Measurements from ENCODE around the gene ENOPH1.

Gene ENOPH1

GRCh38 chr4:82501154-82501442, 70.7 kb downstream of the ENOPH1 start:
- H3K27ac ChIP-seq (ENCODE audit: low read length, poor library complexity, severe bottlenecking): no peak overlapping the region
- no peak overlapping the region for H2AFZ ChIP-seq (ENCODE audit: low read depth, low read length)
- no peak overlapping the region for H3K14ac ChIP-seq (ENCODE audit: low read length in 2 of 2)
- no peak overlapping the region for H2AK5ac ChIP-seq (ENCODE audit: low read length, severe bottlenecking)
- no peak overlapping the region for H2BK15ac ChIP-seq (ENCODE audit: low read depth, poor library complexity, severe bottlenecking)
- H3K4ac ChIP-seq (ENCODE audit: low read depth in 1 of 2, low read length in 2 of 2): no peak overlapping the region
- H3K18ac ChIP-seq (ENCODE audit: low read depth in 1 of 2, low read length in 2 of 2): no peak overlapping the region
- H2BK120ac ChIP-seq (ENCODE audit: low read depth, low read length): no peak overlapping the region
- H3K9ac ChIP-seq (ENCODE audit: low read length): no peak overlapping the region
- DNase-seq: no peak
- H3K23ac ChIP-seq (ENCODE audit: low read length in 2 of 2): no peak overlapping the region
- H3K9me3 ChIP-seq (ENCODE audit: control insufficient read depth, low read length): no peaks in the 10 kb centered on the region
- H3K36me3 ChIP-seq (ENCODE audit: control insufficient read depth in 1 of 2, insufficient read depth in 2 of 2, low read depth in 1 of 2, low read length in 2 of 2): no peaks in the 10 kb centered on the region
- no peak overlapping the region for H3K4me3 ChIP-seq (ENCODE audit: insufficient read depth in 1 of 2, low read depth in 1 of 2, low read length in 2 of 2)
- no peak overlapping the region for H4K91ac ChIP-seq (ENCODE audit: low read length)
- no peak overlapping the region for H3K4me2 ChIP-seq (ENCODE audit: low read length, poor library complexity, severe bottlenecking)
- H3K79me1 ChIP-seq (replicated peaks; ENCODE audit: low read length, poor library complexity, severe bottlenecking): no peaks in the 10 kb centered on the region
- no peak overlapping the region for H4K8ac ChIP-seq (ENCODE audit: low read length)
- no peak overlapping the region for H2BK5ac ChIP-seq (ENCODE audit: low read depth, low read length, poor library complexity, severe bottlenecking)
- H2BK12ac ChIP-seq (ENCODE audit: low read length in 2 of 2): no peak overlapping the region
- no peaks in the 10 kb centered on the region for H3K4me1 ChIP-seq (ENCODE audit: control insufficient read depth, insufficient read depth, low read depth, low read length)
- no peaks in the 10 kb centered on the region for H3K27me3 ChIP-seq (ENCODE audit: control insufficient read depth in 1 of 2, insufficient read depth in 1 of 2, low read length in 2 of 2)
- 94% methylated on average over 2 of the region's 2 CpGs for WGBS

DNA sequence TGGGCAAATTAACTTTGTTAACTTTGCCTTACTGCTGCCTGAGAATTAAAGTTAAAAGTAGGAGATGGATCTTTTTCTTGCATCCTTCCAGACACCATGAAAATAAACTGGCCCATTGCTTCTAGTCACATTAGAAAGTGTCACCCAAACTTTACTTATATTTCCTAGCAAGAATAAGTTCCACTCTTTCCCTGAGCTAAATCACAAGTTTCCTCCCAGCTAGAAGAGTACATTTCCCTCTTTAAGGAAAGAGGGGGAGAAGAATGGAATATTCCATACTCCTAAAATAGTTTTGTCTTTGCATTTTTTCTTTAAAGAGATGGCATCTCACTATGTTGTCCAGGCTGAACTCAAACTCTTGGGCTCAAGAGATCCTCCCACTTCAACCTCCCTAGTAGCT, 77.6 kb downstream of the ENOPH1 start:
- H3K4me3 ChIP-seq (ENCODE audit: insufficient read depth in 1 of 2, low read depth in 1 of 2, low read length in 2 of 2): no peak overlapping the region
- no peaks in the 10 kb centered on the region for H3K79me1 ChIP-seq (replicated peaks; ENCODE audit: low read length, poor library complexity, severe bottlenecking)
- no peak overlapping the region for H4K91ac ChIP-seq (ENCODE audit: low read length)
- H2BK120ac ChIP-seq (ENCODE audit: low read depth, low read length): no peak overlapping the region
- no peak overlapping the region for H2AFZ ChIP-seq (ENCODE audit: low read depth, low read length)
- no peak overlapping the region for H2BK12ac ChIP-seq (ENCODE audit: low read length in 2 of 2)
- no peak overlapping the region for H3K27ac ChIP-seq (ENCODE audit: low read length, poor library complexity, severe bottlenecking)
- no peak overlapping the region for H3K9ac ChIP-seq (ENCODE audit: low read length)
- H3K4me2 ChIP-seq (ENCODE audit: low read length, poor library complexity, severe bottlenecking): no peak overlapping the region
- no peaks in the 10 kb centered on the region for H3K36me3 ChIP-seq (ENCODE audit: control insufficient read depth in 1 of 2, insufficient read depth in 2 of 2, low read depth in 1 of 2, low read length in 2 of 2)
- H3K4me1 ChIP-seq (ENCODE audit: control insufficient read depth, insufficient read depth, low read depth, low read length): no peaks in the 10 kb centered on the region
- no peak overlapping the region for H3K23ac ChIP-seq (ENCODE audit: low read length in 2 of 2)
- no peaks in the 10 kb centered on the region for H3K9me3 ChIP-seq (ENCODE audit: control insufficient read depth, low read length)
- no peak overlapping the region for H3K18ac ChIP-seq (ENCODE audit: low read depth in 1 of 2, low read length in 2 of 2)
- H3K14ac ChIP-seq (ENCODE audit: low read length in 2 of 2): no peak overlapping the region
- no peak overlapping the region for H2BK5ac ChIP-seq (ENCODE audit: low read depth, low read length, poor library complexity, severe bottlenecking)
- H2AK5ac ChIP-seq (ENCODE audit: low read length, severe bottlenecking): no peak overlapping the region
- DNase-seq: no peak
- no peaks in the 10 kb centered on the region for H3K27me3 ChIP-seq (ENCODE audit: control insufficient read depth in 1 of 2, insufficient read depth in 1 of 2, low read length in 2 of 2)
- no peak overlapping the region for H2BK15ac ChIP-seq (ENCODE audit: low read depth, poor library complexity, severe bottlenecking)
- no peak overlapping the region for H3K4ac ChIP-seq (ENCODE audit: low read depth in 1 of 2, low read length in 2 of 2)
- no peak overlapping the region for H4K8ac ChIP-seq (ENCODE audit: low read length)

DNA sequence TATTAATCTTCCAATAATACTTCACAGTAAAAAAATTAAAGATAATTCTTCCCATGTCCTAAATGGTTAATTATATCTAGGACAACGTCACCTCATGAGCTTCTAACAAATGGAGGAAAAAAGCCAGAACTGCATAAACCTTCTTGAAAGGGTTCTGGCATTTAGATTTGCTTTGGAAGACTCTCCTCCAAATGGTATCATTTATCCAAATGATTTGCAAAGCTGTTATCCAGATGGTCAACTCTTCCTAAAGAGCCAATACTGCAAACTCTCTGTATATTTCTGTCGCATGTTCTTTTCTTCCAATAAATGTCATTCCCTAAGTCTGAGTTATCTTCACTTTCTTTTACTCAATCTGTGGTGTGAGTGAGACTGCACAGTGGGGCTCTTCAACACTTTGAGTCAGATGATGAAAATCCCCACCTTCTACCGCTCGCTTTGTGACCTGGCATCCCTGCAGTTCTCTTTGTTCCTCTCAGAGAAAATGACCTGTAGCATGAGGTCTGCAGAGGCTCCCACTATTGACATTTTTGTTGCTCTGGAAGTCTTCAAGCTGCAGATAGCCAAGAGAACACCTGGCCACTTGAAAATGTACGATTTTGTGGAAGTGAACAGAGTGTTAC, 78.5 kb downstream of the ENOPH1 start:
- 89% methylated on average over 4 of the region's 5 CpGs for WGBS
- no peak overlapping the region for H2BK12ac ChIP-seq (ENCODE audit: low read length in 2 of 2)

GRCh38 chr4:82510216-82510615, 79.8 kb downstream of the ENOPH1 start:
- WGBS: no CpG with 5 or more reads among the region's 3 CpGs
- no peak overlapping the region for H2BK15ac ChIP-seq (ENCODE audit: low read depth, poor library complexity, severe bottlenecking)

More for the DNA sequence above, 78.5 kb downstream of the ENOPH1 start:
- H3K4me2 ChIP-seq (ENCODE audit: low read length, poor library complexity, severe bottlenecking): no peak overlapping the region
- DNase-seq: no peak
- no peak overlapping the region for H2BK5ac ChIP-seq (ENCODE audit: low read depth, low read length, poor library complexity, severe bottlenecking)
- H2AK5ac ChIP-seq (ENCODE audit: low read length, severe bottlenecking): no peak overlapping the region
- no peak overlapping the region for H2AFZ ChIP-seq (ENCODE audit: low read depth, low read length)
- H3K23ac ChIP-seq (ENCODE audit: low read length in 2 of 2): no peak overlapping the region
- H2BK15ac ChIP-seq (ENCODE audit: low read depth, poor library complexity, severe bottlenecking): no peak overlapping the region
- no peak overlapping the region for H3K18ac ChIP-seq (ENCODE audit: low read depth in 1 of 2, low read length in 2 of 2)
- no peaks in the 10 kb centered on the region for H3K9me3 ChIP-seq (ENCODE audit: control insufficient read depth, low read length)
- no peaks in the 10 kb centered on the region for H3K4me1 ChIP-seq (ENCODE audit: control insufficient read depth, insufficient read depth, low read depth, low read length)
- H3K27me3 ChIP-seq (ENCODE audit: control insufficient read depth in 1 of 2, insufficient read depth in 1 of 2, low read length in 2 of 2): no peaks in the 10 kb centered on the region
- H3K14ac ChIP-seq (ENCODE audit: low read length in 2 of 2): no peak overlapping the region
- H3K36me3 ChIP-seq (ENCODE audit: control insufficient read depth in 1 of 2, insufficient read depth in 2 of 2, low read depth in 1 of 2, low read length in 2 of 2): no peaks in the 10 kb centered on the region
- no peak overlapping the region for H2BK120ac ChIP-seq (ENCODE audit: low read depth, low read length)
- no peak overlapping the region for H4K8ac ChIP-seq (ENCODE audit: low read length)
- H4K91ac ChIP-seq (ENCODE audit: low read length): no peak overlapping the region
- H3K27ac ChIP-seq (ENCODE audit: low read length, poor library complexity, severe bottlenecking): no peak overlapping the region
- no peak overlapping the region for H3K4me3 ChIP-seq (ENCODE audit: insufficient read depth in 1 of 2, low read depth in 1 of 2, low read length in 2 of 2)
- H3K79me1 ChIP-seq (replicated peaks; ENCODE audit: low read length, poor library complexity, severe bottlenecking): no peaks in the 10 kb centered on the region
- H3K4ac ChIP-seq (ENCODE audit: low read depth in 1 of 2, low read length in 2 of 2): no peak overlapping the region
- H3K9ac ChIP-seq (ENCODE audit: low read length): no peak overlapping the region

More at GRCh38 chr4:82510216-82510615, 79.8 kb downstream of the ENOPH1 start:
- no peak overlapping the region for H3K4me3 ChIP-seq (ENCODE audit: insufficient read depth in 1 of 2, low read depth in 1 of 2, low read length in 2 of 2)
- DNase-seq: no peak
- no peak overlapping the region for H3K9ac ChIP-seq (ENCODE audit: low read length)
- H2AK5ac ChIP-seq (ENCODE audit: low read length, severe bottlenecking): no peak overlapping the region
- no peak overlapping the region for H2BK5ac ChIP-seq (ENCODE audit: low read depth, low read length, poor library complexity, severe bottlenecking)
- no peak overlapping the region for H3K14ac ChIP-seq (ENCODE audit: low read length in 2 of 2)
- H3K23ac ChIP-seq (ENCODE audit: low read length in 2 of 2): no peak overlapping the region
- H3K27me3 ChIP-seq (ENCODE audit: control insufficient read depth in 1 of 2, insufficient read depth in 1 of 2, low read length in 2 of 2): no peaks in the 10 kb centered on the region
- no peak overlapping the region for H4K91ac ChIP-seq (ENCODE audit: low read length)
- no peak overlapping the region for H4K8ac ChIP-seq (ENCODE audit: low read length)
- no peak overlapping the region for H2BK12ac ChIP-seq (ENCODE audit: low read length in 2 of 2)
- H3K4ac ChIP-seq (ENCODE audit: low read depth in 1 of 2, low read length in 2 of 2): no peak overlapping the region
- no peaks in the 10 kb centered on the region for H3K9me3 ChIP-seq (ENCODE audit: control insufficient read depth, low read length)
- H3K79me1 ChIP-seq (replicated peaks; ENCODE audit: low read length, poor library complexity, severe bottlenecking): no peaks in the 10 kb centered on the region
- no peak overlapping the region for H3K27ac ChIP-seq (ENCODE audit: low read length, poor library complexity, severe bottlenecking)
- H3K36me3 ChIP-seq (ENCODE audit: control insufficient read depth in 1 of 2, insufficient read depth in 2 of 2, low read depth in 1 of 2, low read length in 2 of 2): no peaks in the 10 kb centered on the region
- no peak overlapping the region for H2AFZ ChIP-seq (ENCODE audit: low read depth, low read length)
- no peak overlapping the region for H3K4me2 ChIP-seq (ENCODE audit: low read length, poor library complexity, severe bottlenecking)
- H3K4me1 ChIP-seq (ENCODE audit: control insufficient read depth, insufficient read depth, low read depth, low read length): no peaks in the 10 kb centered on the region
- H3K18ac ChIP-seq (ENCODE audit: low read depth in 1 of 2, low read length in 2 of 2): no peak overlapping the region
- H2BK120ac ChIP-seq (ENCODE audit: low read depth, low read length): no peak overlapping the region

Measured in mesenchymal stem cell (in vitro differentiated cells and primary cell).